NCI-H446 (cell line): ENCODE results near the gene PBX1.
A peak's percentile ranks its signal among the peaks of the same experiment; 100 is the strongest.
"Not testable (repeated sequence)": the region's sequence is repeated elsewhere in the genome, so short reads cannot be mapped to it uniquely, and the experiment has no call there.

Experiments used
- DNase-seq, 2 experiments: peaks; one replicate each; lab custom pipeline; 2025; lab: John Stamatoyannopoulos, UW

The PBX1 gene

GRCh38 chr1:164558461-164559341, at the start of gene PBX1:
Gene PBX1 (plus strand): TSS chr1:164559184.
- peak; percentile 98 for DNase-seq

GRCh38 chr1:164510435-164510834, 48.5 kb upstream of the PBX1 start:
- no peak for DNase-seq

GRCh38 chr1:164511001-164511705, 47.8 kb upstream of the PBX1 start:
- no peak for DNase-seq

GRCh38 chr1:164515231-164515630, 43.8 kb upstream of the PBX1 start:
- no peak for DNase-seq

- DNase-seq: peak; percentile 5 to 50
These were observed 43.2 kb upstream of the PBX1 start for GRCh38 chr1:164515711-164516331.

- no peak for DNase-seq
These were observed 42.4 kb upstream of the PBX1 start for GRCh38 chr1:164516591-164516990.

GRCh38 chr1:164518692-164519332, 40.2 kb upstream of the PBX1 start:
- peak; percentile 11 to 46 for DNase-seq

GRCh38 chr1:164519426-164519825, 39.6 kb upstream of the PBX1 start:
- DNase-seq: no peak

- no peak for DNase-seq
These were observed 34.2 kb upstream of the PBX1 start for GRCh38 chr1:164524810-164525209.

GRCh38 chr1:164534863-164535610, 23.9 kb upstream of the PBX1 start:
- no peak for DNase-seq

GRCh38 chr1:164552463-164552988, 6.5 kb upstream of the PBX1 start:
- not testable (repeated sequence) for DNase-seq

GRCh38 chr1:164557270-164557669, 1.7 kb upstream of the PBX1 start:
- no peak for DNase-seq

GRCh38 chr1:164559342-164560051, 513 bp downstream of the PBX1 start:
- peak in 1 of 2 experiments; percentile 26 for DNase-seq

- no peak for DNase-seq
These were observed 1.1 kb downstream of the PBX1 start for GRCh38 chr1:164560121-164560541.

- DNase-seq: no peak
These were observed 1.6 kb downstream of the PBX1 start for GRCh38 chr1:164560556-164560955.

- no peak for DNase-seq
These were observed 2.0 kb downstream of the PBX1 start for GRCh38 chr1:164561007-164561406.

GRCh38 chr1:164561472-164561871, 2.5 kb downstream of the PBX1 start:
- no peak for DNase-seq

- DNase-seq: no peak
These were observed 3.1 kb downstream of the PBX1 start for GRCh38 chr1:164562061-164562460.

GRCh38 chr1:164562511-164562910, 3.5 kb downstream of the PBX1 start:
- no peak for DNase-seq

GRCh38 chr1:164562947-164563520, 4.0 kb downstream of the PBX1 start:
- no peak for DNase-seq
